Smooth muscle cell (in vitro differentiated cells): ENCODE measurements around the gene ZC3H10. TPM values are rescaled to one million over a fixed set of nuclear protein-coding genes. Genes with fewer than 3 reads are reported as not detected.

Source experiments
- DNase-seq: peaks from one replicate; lab custom pipeline; 2025; ENCODE audit not compliant: unreplicated experiment; lab: John Stamatoyannopoulos, UW
- H2AFZ ChIP-seq: fragments of 200-600 bp; sonication (generic); 2 replicates; pipeline ENCODE4 v1.6.0; 2016; ENCODE audit warnings: antibody characterized with exemption, low read depth, mild to moderate bottlenecking
- H3F3A ChIP-seq: fragments of 200-600 bp; sonication (generic); 2 replicates; pipeline ENCODE4 v1.6.0; 2017; ENCODE audit warnings: antibody characterized with exemption, low read depth
- H3K27ac ChIP-seq: fragments of 200-600 bp; sonication (generic); 2 replicates; pipeline ENCODE4 v1.5.1; 2016; ENCODE audit warnings: low read depth, mild to moderate bottlenecking
- H3K27me3 ChIP-seq: fragments of 200-600 bp; sonication (generic); 2 replicates; pipeline ENCODE4 v1.6.1; 2016; ENCODE audit warnings: low read depth, mild to moderate bottlenecking
- H3K36me3 ChIP-seq: fragments of 200-600 bp; sonication (generic); 2 replicates; pipeline ENCODE4 v1.5.1; 2016; ENCODE audit warnings: low read depth
- H3K4me1 ChIP-seq: fragments of 200-600 bp; sonication (generic); 2 replicates; pipeline ENCODE4 v1.5.1; 2016; ENCODE audit warnings: low read depth
- H3K4me2 ChIP-seq: fragments of 200-600 bp; sonication (generic); 2 replicates; pipeline ENCODE4 v1.6.0; 2016; ENCODE audit warnings: mild to moderate bottlenecking
- H3K4me3 ChIP-seq: fragments of 200-600 bp; sonication (generic); 2 replicates; pipeline ENCODE4 v1.5.1; 2016; ENCODE audit warnings: mild to moderate bottlenecking
- H3K79me2 ChIP-seq: fragments of 200-600 bp; sonication (generic); 2 replicates; pipeline ENCODE4 v1.6.0; 2016; ENCODE audit warnings: low read depth, mild to moderate bottlenecking
- H3K9ac ChIP-seq: fragments of 200-600 bp; sonication (generic); 2 replicates; pipeline ENCODE4 v1.6.0; 2016; ENCODE audit warnings: low read depth
- H3K9me3 ChIP-seq: fragments of 200-600 bp; sonication (generic); replicated peaks from 2 replicates; pipeline ENCODE4 v1.5.1; 2016; ENCODE audit warnings: low read depth
- H4K20me1 ChIP-seq: fragments of 200-600 bp; sonication (generic); 2 replicates; pipeline ENCODE4 v1.6.0; 2016; ENCODE audit warnings: low read depth
- CTCF ChIP-seq: fragments of 200-600 bp; sonication (generic); IDR thresholded peaks from 2 replicates; pipeline ENCODE4 v1.5.1; 2017; ENCODE audit warnings: borderline replicate concordance, mild to moderate bottlenecking, antibody characterized with exemption; ENCODE audit not compliant: insufficient read depth, poor library complexity, severe bottlenecking
- WGBS: methylation state at CpG from one replicate; pipeline ENCODE4 v1.1.7; 2016; ENCODE audit warnings: low lambda C conversion rate; 5-methylcytosine and 5-hydroxymethylcytosine counted together
- polyA plus RNA-seq: library from polyadenylated mRNA; unstranded; fragments of >200 nt; fragmentation: Nextera tagmentation; extraction: Ambion mirVana; gene quantifications from 2 replicates; pipeline ENCODE4 v1.2.1, GENCODE V29; 2016
- total RNA-seq: library from RNA; depleted of rRNA; stranded (reverse); fragments of >200 nt; gene quantifications from 2 replicates; pipeline ENCODE4 v1.2.3, GENCODE V29; 2014

ZC3H10 gene
- total and polyA plus RNA-seq, 2 experiments from 2014 or later: 1.9 to 2.8 TPM

DNA sequence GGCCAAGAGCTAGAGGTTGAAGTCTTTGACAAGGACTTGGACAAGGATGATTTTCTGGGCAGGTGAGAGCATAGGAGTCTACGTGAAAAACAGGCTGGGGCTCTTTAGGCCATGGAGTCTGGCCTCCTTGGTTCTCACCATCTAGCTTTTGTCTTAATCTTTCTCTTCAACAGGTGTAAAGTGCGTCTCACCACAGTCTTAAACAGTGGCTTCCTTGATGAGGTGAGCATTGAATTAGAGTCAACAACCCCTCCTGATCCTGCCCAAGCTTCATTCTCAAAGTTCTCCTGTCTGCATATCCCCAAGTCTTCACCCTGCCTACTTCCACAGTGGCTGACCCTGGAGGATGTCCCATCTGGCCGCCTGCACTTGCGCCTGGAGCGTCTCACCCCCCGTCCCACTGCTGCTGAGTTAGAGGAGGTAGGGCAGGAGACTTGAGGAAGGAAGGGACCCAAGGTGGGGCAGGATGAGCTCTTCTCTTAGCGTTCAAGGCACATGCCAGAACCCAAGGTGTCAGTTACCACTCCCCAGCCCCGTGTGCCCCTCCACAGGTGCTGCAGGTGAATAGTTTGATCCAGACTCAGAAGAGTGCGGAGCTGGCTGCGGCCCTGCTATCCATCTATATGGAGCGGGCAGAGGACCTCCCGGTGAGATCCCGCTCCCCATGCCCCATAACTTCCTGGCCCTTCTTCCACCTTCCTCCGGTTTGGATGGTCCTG is 19.9 kb downstream of the ZC3H10 start:
- H3F3A ChIP-seq: no peaks in the 10 kb centered on the region
- 97% methylated on average over 14 of the region's 14 CpGs for WGBS
- H3K27ac ChIP-seq: no peak overlapping the region
- H3K4me2 ChIP-seq: no peak overlapping the region
- no peaks in the 10 kb centered on the region for H4K20me1 ChIP-seq
- H3K79me2 ChIP-seq: no peaks in the 10 kb centered on the region
- H2AFZ ChIP-seq: no peak overlapping the region
- TF ChIP-seq CTCF: no peak
- no peaks in the 10 kb centered on the region for H3K4me1 ChIP-seq
- DNase-seq: no peak
- H3K9me3 ChIP-seq: no peaks in the 10 kb centered on the region
- no peak overlapping the region for H3K9ac ChIP-seq
- no peak overlapping the region for H3K4me3 ChIP-seq
- no peaks in the 10 kb centered on the region for H3K27me3 ChIP-seq
- peaks cover 30% of the 10 kb centered on the region for H3K36me3 ChIP-seq

DNA sequence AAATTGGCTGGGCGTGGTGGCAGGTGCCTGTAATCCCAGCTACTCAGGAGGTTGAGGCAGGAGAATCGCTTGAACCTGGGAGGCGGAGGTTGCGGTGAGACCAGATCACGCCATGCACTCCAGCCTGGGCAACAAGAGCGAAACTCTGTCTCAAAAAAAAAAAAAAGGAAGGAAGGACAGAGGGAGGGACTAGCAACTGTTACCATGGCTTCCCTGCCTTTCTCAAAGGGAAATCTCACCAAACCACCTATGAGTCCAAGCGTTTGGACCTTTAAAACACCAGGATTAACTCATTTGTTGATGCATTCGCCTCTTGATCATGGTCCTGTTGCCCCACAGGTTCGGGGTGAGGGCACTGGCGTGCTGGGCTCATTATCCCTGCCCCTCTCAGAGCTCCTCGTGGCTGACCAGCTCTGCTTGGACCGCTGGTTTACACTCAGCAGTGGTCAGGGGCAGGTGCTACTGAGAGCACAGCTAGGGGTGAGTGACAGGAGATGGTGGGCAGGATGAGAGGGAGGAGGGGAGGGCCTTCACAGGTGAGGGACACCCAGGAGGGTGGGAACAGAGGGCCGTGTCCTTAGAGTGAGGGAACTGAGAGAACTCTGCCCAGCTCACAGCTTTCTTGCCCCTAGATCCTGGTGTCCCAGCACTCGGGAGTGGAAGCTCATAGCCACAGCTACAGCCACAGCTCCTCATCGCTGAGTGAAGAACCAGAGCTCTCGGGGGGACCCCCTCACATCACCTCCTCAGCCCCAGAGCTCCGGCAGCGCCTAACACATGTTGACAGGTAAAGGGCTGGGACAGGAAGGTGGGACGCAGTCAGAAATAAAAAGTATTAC is 24.1 kb downstream of the ZC3H10 start:
- Histone ChIP-seq H3K79me2 (no peaks in the 10 kb centered on the region), H3K27me3 (no peaks in the 10 kb centered on the region), H4K20me1 (no peaks in the 10 kb centered on the region), H3K4me2 (no peak overlapping the region), H3K36me3 (peaks cover 30% of the 10 kb centered on the region), H3K4me1 (no peaks in the 10 kb centered on the region), H3K9ac (no peak overlapping the region), H3K9me3 (no peaks in the 10 kb centered on the region), H3K4me3 (no peak overlapping the region), H3F3A (no peaks in the 10 kb centered on the region), H2AFZ (no peak overlapping the region), H3K27ac (no peak overlapping the region)
- no peak for DNase-seq
- no peak for TF ChIP-seq CTCF
- WGBS: 96% methylated on average over 19 of the region's 19 CpGs

DNA sequence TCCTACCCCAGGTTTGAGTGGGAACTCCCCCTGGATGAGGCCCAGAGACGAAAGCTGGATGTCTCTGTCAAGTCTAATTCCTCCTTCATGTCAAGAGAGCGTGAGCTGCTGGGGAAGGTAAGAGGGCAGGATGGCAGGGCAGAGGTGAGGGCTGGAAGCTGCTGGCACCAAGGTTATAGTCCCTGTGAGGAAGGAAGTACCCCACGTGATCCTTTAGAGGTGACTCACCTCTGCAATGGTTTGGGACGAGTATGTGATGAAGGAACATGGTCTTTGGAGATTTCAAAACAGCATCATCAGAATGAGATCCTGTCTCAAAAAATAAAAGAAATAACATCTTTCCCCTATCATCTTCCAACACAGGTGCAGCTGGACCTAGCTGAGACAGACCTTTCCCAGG is 25.2 kb downstream of the ZC3H10 start:
- Histone ChIP-seq H3K4me2 (no peak overlapping the region), H2AFZ (no peak overlapping the region), H3K79me2 (no peaks in the 10 kb centered on the region), H3K27ac (no peak overlapping the region), H3K27me3 (no peaks in the 10 kb centered on the region), H3K4me3 (no peak overlapping the region), H4K20me1 (no peaks in the 10 kb centered on the region), H3K36me3 (peaks cover 22% of the 10 kb centered on the region), H3K9me3 (no peaks in the 10 kb centered on the region), H3K4me1 (no peaks in the 10 kb centered on the region), H3F3A (no peaks in the 10 kb centered on the region), H3K9ac (no peak overlapping the region)
- TF ChIP-seq CTCF: no peak
- no peak for DNase-seq
- 95% methylated on average over 4 of the region's 4 CpGs for WGBS
